Measurements from ENCODE around the gene KIF7. TPM values are rescaled to one million over a fixed set of nuclear protein-coding genes. Genes with fewer than 3 reads are reported as not detected.

The KIF7 gene
- polyA plus RNA-seq, 1 donor from 2014 or later, result 5.2 TPM

GRCh38 chr15:89675606-89676005 is 20.3 kb upstream of the KIF7 start:
- Histone ChIP-seq H3K9me3 (ENCODE audit: low read length) (no peaks in the 10 kb centered on the region), H3F3A (ENCODE audit: insufficient read depth, low read length, poor library complexity, severe bottlenecking) (no peaks in the 10 kb centered on the region), H3K36me3 (ENCODE audit: insufficient read depth, low read length) (no peaks in the 10 kb centered on the region), H2AFZ (ENCODE audit: low read depth, low read length) (no peak overlapping the region), H3K9ac (ENCODE audit: low read length) (no peak overlapping the region), H3K27me3 (ENCODE audit: insufficient read depth, low read depth, low read length) (no peaks in the 10 kb centered on the region), H3K4me3 (ENCODE audit: low read length) (no peak overlapping the region), H3K4me2 (ENCODE audit: low read length) (no peak overlapping the region), H3K27ac (ENCODE audit: low read length) (no peak overlapping the region), H3K79me2 (replicated peaks; ENCODE audit: insufficient read depth, low read length) (no peaks in the 10 kb centered on the region), H3K9me2 (ENCODE audit: insufficient read depth, low read length) (no peaks in the 10 kb centered on the region), H4K20me1 (ENCODE audit: insufficient read depth) (no peaks in the 10 kb centered on the region)
- no peak for TF ChIP-seq CTCF (IDR thresholded peaks at IDR 0.05; ENCODE audit: poor library complexity, severe bottlenecking)
- TF ChIP-seq TAF1 (IDR thresholded peaks at IDR 0.05; ENCODE audit: low read depth), result no peak
- TF ChIP-seq EP300 (conservative IDR thresholded peaks at IDR 0.05; ENCODE audit: poor library complexity, severe bottlenecking), result no peak
- TF ChIP-seq MXI1 (conservative IDR thresholded peaks at IDR 0.05; ENCODE audit: poor library complexity, severe bottlenecking), result no peak

- Histone ChIP-seq H3K9ac (ENCODE audit: low read length) (no peak overlapping the region), H2AFZ (ENCODE audit: low read depth, low read length) (no peak overlapping the region), H3K27ac (ENCODE audit: low read length) (no peak overlapping the region), H3K27me3 (ENCODE audit: insufficient read depth, low read depth, low read length) (no peaks in the 10 kb centered on the region), H3K9me2 (ENCODE audit: insufficient read depth, low read length) (no peaks in the 10 kb centered on the region), H3K4me3 (ENCODE audit: low read length) (no peak overlapping the region), H3K79me2 (replicated peaks; ENCODE audit: insufficient read depth, low read length) (no peaks in the 10 kb centered on the region), H3F3A (ENCODE audit: insufficient read depth, low read length, poor library complexity, severe bottlenecking) (no peaks in the 10 kb centered on the region), H3K9me3 (ENCODE audit: low read length) (no peaks in the 10 kb centered on the region), H3K4me2 (ENCODE audit: low read length) (no peak overlapping the region), H4K20me1 (ENCODE audit: insufficient read depth) (no peaks in the 10 kb centered on the region), H3K36me3 (ENCODE audit: insufficient read depth, low read length) (no peaks in the 10 kb centered on the region)
- no peak for TF ChIP-seq EP300 (conservative IDR thresholded peaks at IDR 0.05; ENCODE audit: poor library complexity, severe bottlenecking)
- TF ChIP-seq CTCF (IDR thresholded peaks at IDR 0.05; ENCODE audit: poor library complexity, severe bottlenecking), result no peak
Measured at GRCh38 chr15:89674526-89674925, 19.3 kb upstream of the KIF7 start.

GRCh38 chr15:89673165-89673512 is 17.9 kb upstream of the KIF7 start:
- TF ChIP-seq SMC3 (conservative IDR thresholded peaks at IDR 0.05; ENCODE audit: poor library complexity), result no peak
- no peaks in the 10 kb centered on the region for H4K20me1 ChIP-seq (ENCODE audit: insufficient read depth)
- H3K4me2 ChIP-seq (ENCODE audit: low read length), result no peak overlapping the region
- no peaks in the 10 kb centered on the region for H3K79me2 ChIP-seq (replicated peaks; ENCODE audit: insufficient read depth, low read length)
- H3F3A ChIP-seq (ENCODE audit: insufficient read depth, low read length, poor library complexity, severe bottlenecking), result no peaks in the 10 kb centered on the region
- no peaks in the 10 kb centered on the region for H3K9me3 ChIP-seq (ENCODE audit: low read length)
- H3K36me3 ChIP-seq (ENCODE audit: insufficient read depth, low read length), result no peaks in the 10 kb centered on the region
- no peaks in the 10 kb centered on the region for H3K9me2 ChIP-seq (ENCODE audit: insufficient read depth, low read length)
- H2AFZ ChIP-seq (ENCODE audit: low read depth, low read length), result no peak overlapping the region
- no peak overlapping the region for H3K9ac ChIP-seq (ENCODE audit: low read length)
- no peaks in the 10 kb centered on the region for H3K27me3 ChIP-seq (ENCODE audit: insufficient read depth, low read depth, low read length)
- no peak overlapping the region for H3K27ac ChIP-seq (ENCODE audit: low read length)
- no peak overlapping the region for H3K4me3 ChIP-seq (ENCODE audit: low read length)
